HG03280 (cell line): ENCODE data around the gene SNX5.
A peak's percentile ranks its signal among the peaks of the same experiment; 100 is the strongest.
"Not testable (repeated sequence)": the region's sequence is repeated elsewhere in the genome, so short reads cannot be mapped to it uniquely, and the experiment has no call there.

Experiments used
- ATAC-seq: cut with Tn5 transposase; IDR thresholded peaks from one replicate; pipeline ENCODE4 v1.9.1; 2021; ENCODE audit warnings: mild to moderate bottlenecking, moderate library complexity; ENCODE audit not compliant: unreplicated experiment

Gene SNX5

DNA sequence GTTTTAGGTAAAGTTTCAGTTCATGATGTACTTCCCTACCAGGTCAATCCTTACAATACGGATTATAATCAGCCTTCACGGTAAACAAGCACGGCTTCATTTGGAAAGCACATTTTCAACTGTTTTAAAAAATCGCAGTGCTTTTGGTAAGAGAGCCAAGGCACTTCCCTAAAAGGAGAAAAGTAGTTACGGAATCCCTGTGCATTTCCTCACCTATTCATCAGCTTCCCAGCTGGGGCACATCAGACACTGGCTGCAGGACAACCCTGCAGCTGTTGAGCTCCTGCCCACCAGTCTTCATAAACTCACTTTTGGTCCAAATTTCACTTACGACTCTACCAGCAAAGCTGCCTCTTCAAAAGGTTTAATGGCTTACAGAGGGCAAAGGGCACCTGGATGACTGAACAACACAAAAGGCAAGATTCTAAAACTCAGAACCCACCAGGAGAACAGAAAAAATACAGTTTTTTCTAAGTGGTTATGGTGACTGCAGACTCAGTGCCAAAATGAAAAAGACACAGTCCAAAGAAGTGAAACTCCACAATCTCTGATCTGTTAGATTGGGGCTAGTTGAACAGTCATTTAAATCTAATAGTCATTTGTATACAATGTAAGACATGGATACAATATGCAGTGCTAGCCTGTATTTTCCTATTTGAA lies 7.5 kb downstream of the SNX5 start:
- no peak for ATAC-seq

DNA sequence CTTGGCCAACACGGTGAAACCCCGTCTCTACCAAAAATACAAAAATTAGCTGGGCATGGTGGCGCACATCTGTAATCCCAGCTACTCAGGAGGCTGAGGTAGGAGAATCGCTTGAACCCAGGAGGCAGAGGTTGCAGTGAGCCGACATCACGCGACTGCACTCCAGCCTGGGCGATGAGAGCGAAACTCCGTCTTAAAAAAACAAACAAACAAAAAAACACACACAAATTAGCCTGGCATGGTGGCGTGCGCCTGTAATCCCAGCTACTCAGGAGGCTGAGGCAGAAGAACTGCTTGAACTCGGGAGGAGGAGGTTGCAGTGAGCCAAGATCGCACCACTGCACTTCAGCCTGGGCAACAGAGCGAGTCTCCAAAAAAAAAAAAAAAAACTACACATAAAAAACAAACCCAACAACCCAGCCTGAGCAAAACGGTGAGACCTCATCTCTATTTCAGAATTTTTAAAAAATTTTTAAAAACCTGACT lies 8.2 kb downstream of the SNX5 start:
- not testable (repeated sequence) for ATAC-seq

DNA sequence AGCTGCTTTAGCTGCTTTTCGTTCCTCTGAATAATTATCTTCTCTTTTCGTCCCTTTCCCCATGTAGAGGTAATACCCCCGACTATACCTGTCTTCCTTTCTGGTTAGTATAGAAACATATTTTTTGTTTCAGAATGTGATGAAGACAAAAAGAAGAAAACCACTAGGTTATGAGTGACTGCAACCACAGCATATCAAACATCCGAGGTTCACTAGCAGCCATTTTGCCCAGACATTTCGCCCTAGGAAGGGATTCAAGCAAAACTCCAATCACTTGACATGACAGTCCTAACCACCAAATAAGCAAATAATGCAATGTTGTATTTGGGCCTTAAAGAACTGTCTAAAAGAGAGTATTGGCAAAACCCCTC lies 9.4 kb downstream of the SNX5 start:
- no peak for ATAC-seq

DNA sequence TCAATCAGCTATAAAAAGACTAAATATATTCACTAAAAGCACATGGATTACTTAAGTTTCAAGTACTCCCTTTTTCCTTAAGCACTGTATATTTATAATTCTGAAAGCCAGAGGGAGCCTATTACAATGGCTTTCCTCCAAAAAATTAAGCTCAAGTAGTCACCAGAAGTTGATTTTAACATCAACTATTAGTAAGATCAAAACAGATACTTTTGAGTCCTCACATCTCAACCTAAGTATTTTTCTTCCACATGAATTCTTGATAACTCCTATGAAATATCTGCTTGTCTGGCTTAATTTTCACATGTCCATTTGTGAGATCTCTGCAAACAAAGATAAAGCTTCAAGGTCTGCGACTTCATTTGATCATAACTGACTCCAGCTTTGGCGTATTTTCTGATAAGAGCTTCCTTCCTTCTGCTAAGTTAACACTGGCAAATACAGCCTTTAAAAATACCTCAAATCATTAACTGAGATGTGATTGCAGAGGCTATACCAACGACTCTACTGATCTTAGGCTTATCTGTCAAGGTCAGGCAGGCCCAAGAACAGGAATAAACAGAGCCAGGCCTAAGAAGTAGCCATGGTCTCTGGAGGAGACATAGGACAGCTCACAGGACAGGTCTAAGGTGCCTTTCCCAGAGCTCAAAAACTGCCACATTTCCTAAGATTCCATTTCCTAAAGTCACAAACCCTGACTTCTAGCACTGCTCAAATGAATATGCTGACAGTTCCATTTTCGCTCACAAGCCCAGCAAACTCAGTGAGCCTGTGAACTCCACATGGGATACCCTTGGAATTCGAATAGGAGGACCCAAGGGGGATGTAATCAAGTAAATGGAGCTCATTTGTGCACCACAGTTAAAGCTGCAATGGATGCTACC lies 10.0 kb downstream of the SNX5 start:
- no peak for ATAC-seq

DNA sequence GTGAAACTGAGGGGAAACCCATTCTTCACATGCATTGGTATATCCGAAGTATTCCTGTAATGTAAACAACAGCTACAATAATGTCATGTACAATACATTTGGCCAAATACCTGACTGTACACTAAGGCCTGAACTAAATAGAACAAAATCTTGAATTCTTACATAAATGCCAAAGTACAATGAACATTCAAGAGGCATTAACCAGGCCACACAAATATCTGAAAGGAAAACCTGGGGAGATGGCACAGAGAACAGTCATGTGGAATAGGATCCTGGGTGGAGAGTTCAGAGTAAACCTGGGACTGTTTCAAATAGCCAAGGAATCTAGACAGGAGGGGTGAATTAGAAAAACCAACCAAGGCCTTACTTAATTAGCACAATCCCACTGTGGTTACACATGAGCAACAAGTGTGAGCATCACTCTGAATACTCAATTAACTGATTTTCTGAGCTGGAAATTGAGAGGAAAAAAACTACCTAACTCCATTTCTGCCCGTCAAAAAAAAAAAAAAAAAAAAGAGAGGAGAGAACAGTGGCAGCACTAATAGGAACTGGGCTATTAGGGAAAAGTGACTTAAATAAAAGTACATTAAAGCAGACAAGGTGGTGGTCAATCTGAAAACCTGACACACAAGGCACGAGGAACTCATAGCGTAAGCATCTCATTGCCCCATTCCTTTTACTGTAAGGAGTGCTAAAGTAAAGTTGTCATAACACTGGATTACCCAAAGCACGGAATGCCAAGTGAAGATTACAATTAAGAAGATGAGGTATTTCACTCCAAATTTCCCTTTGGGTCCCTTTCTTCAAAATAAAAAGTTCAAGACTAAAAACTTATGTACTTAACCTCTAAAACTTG lies 10.9 kb downstream of the SNX5 start:
- ATAC-seq = no peak

DNA sequence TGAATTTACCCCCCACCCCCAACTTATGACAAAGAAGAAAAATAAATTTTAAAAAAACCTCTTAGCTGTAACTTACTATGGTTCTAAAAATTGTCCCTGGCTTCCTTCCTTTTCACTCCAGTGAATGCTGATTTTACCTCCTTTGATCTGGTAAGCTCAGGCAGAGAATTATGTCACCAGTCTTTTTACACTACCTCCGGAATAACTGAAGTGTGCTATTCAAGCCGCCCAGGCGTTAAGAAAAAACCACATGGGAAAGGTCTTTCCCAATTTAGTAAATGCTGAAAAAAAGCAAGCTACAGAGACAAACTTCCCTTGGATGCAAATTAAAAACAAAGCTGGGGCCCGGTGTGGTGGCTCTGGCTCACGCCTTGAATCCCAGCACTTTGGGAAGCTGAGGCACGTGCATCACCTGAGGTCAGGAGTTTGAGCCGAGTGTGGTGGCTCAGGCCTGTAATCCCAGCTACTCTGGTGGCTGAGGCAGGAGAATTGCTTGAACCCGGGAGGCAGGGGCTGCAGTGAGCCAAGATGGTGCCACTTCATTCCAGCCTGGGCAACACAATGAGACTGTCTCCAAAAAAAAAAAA lies 12.4 kb downstream of the SNX5 start:
- ATAC-seq = no peak

DNA sequence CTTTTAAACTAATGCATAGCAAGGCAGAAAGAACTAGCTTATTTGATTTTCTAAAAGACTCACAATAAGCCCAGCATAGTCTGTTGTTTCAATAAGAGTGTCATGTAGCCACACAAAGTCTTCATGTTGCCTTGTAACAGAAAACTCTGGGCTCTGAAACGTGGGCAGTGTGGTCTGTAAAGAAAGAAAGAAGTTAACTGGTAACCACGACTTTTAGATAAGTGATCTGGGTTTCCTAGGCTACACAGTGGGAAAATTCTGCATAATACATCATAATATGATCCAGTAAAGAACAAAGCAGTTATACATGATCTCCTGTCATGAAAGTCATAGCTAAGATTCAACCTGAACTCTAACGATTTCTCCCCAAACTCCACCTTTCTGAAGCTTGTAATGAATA lies 13.3 kb downstream of the SNX5 start:
- ATAC-seq = no peak

DNA sequence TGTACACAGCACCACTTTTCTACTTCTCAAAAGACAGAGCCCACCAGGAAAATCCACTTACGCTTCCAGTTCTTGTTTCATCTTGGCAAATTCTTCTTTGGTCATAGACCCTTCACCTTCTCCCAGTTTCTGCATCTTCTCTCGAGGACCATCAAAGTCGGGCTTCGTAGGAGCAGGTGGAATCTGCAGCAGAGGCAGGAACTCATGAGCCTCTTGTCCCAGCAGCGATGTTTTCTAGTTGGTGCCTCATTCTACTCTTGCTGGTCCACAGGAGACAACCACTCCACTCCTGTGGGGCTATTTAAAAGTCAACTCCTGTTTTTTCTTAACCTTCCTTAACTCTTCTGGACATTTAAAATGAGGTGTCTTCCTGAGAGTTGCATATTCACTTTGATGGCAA lies 14.7 kb downstream of the SNX5 start:
- ATAC-seq = no peak

DNA sequence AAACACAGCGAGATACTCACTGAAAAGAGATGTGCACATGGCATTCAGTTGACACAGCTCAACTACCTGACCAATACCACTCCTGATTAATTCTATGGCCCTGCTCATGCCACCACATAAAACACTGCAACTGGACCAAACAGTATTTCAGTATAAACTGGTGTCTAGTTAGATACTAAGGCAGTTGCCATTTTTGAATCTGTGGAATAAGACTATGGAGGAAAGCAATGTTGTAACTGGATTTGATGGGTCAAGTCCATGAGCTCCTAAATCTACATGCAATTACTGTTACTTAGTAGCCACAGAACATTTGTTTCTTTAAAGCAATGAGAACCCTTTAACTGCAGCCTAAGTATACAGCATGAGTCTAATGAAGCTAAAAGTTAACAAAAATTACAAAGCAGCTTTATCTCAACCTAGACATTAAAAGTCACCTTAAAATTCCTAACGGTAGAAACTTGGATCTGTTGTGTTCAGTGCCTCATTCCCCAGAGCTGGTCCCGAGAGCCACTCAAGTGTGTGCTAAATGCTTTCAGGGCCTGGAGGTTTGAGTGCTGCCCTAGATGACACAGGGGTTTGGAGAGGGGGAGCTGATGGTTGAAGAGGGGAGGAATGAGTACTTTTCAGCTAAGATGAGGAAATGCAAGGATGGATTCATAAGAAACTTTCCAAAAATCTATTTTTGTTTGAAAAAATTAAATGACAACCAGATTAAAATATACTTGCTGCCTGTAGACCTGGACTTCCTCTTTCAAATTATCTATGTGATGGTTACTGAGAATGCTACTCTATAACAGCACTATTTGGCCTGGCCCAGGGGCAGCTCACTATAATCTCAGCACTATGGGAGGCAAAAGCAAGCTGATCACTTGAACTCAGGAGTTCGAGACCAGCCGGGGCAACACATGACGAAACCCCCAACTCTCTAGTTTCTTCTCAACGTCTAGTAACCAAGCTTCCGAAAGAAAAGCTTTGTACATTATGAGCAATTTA lies 15.6 kb downstream of the SNX5 start:
- ATAC-seq = no peak

DNA sequence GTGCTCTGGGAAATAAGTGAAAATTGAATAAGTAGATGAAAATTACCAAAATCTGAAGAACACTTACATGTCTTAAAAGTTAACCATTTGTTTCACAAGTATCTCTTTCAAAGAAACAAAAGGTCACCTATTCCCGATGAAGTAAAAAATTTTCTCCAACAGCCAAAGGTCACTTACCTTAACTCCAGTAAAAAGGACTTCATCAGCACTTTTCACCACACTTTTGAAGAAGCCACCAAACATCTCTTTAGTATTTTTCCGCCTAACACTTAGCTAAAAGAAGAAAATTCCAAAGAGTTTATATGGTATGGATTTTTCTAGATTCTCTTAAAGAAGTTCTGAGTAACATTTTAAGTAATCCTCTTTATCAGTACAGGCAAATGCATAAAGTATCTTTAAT lies 17.3 kb downstream of the SNX5 start:
- ATAC-seq = no peak

DNA sequence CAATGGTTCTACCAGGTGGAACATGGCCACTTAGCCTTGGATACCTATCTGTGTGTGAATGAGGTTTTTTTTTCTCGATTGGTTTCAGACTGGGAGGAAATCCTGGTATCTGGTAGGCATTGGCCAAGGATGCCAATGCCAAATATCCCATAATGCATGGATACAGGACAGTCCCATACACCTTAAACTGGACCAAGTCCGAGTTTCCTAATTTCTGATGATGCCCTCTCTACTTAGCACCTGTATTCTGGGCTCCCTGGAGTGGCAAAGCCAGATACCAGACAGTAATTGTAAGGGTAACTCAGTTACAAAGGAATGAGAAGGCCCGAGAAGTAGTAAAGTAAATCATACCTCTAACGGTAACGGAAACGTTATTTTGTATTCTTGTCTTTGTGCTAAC lies 17.9 kb downstream of the SNX5 start:
- no peak for ATAC-seq

DNA sequence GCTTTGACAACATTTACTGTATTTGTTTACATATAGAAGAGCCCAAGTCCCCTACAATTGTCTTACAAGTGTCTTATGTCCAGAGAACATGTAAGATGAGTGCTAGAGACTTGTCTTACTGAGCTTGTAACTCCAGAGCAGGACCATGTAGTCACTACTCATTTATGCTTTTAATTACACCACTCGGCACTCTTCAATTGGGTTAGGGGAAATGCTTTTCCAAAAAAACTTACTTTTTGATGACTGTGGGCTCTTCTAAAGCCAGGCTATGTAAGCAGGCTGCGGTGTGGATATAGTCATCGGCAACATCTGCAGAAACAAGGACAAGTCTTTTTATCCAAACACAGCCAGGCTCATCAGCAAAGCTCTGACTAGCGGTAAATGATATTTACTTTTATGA lies 18.7 kb downstream of the SNX5 start:
- no peak for ATAC-seq

DNA sequence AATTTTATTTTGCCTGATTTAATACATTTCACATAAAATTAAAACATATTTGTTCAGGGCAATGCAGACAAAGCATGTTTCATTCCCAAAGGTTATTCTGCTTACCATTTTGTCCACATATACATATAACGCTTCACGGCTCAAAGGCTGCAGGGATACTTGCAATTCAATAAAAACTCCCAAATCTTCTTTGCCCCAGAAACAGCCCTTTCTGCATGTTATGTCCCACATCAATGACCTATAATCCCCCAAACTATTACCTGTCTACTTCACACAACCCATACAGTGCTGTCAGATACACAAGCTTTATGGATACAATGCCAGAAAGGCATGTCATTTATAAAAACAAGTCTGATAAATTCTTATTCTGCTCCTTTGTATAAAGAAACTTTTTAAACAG lies 20.2 kb downstream of the SNX5 start:
- no peak for ATAC-seq

DNA sequence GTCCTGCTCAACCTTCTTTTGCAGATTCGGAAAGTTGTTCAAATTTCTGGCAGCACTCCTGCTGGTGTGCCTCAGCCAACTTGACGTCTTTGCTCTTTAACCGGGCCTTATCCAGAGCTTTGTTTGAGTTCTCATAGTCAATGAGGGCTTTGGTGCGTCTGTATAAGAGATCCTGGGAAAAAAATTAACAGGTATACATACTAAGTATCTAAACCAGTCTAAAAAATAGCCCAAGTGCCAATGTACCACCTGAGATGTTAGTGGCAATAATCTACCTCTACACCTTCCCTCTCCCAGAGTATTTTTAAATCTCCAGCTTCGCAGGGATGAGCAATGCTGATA lies 21.1 kb downstream of the SNX5 start:
- no peak for ATAC-seq

DNA sequence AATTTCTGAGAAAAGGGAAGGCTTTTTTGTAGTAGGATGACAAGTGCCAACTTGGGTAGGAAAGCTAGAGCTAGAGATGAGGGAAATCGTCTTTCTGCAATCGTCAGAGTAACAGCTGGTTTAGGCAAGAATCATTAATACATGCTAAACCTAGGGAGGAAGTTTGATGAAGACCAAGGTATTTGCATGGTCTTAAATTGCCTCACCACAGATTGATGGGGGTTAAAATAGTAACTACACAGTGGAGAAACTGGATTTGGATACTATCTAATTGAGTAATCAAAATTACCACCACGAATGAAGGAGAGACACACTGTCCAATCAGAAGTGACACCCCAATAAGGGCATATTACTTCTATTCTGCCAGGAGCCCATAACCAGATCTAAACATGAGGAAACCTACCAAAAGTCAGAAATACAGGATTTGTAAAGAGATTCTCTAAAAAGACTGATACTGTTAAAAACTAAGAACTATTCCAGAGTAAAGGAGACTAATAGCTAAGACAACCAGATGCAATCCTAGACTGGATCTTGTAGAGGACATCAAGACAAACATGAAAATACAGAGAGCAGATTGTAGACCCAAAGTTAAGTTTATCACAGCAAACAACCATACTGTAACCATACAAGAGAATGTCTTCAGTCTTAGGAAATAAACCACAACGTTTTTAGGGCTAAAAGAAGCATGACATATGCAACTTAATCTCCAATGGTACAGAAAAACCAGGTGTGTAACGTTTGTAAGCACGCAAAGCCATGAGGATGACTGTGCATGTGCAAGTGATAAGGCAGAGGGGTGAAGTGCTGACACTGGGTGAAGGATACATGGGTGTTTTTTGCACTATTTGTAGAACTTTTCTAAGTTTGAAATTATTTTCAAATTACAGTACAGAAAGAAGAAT lies 21.8 kb downstream of the SNX5 start:
- ATAC-seq = no peak

DNA sequence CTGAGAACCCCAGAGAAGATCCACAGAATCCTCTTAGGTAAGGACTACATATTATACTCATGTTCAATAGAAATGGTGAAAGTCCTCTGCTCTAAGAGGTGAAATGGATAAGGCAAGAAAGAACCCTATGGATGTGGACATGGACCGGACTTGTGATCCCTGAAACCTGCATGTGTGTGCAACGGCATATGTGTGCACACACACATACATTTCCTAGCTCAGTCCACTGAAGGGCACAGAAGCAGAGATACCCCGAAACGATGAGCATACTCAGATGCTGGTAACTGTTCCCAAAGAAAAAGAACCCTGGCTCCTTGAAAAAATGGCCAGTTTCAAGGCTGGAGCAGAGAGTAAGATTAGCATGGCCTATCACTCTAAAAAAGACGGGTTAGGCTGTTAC lies 22.6 kb downstream of the SNX5 start:
- ATAC-seq = no peak

DNA sequence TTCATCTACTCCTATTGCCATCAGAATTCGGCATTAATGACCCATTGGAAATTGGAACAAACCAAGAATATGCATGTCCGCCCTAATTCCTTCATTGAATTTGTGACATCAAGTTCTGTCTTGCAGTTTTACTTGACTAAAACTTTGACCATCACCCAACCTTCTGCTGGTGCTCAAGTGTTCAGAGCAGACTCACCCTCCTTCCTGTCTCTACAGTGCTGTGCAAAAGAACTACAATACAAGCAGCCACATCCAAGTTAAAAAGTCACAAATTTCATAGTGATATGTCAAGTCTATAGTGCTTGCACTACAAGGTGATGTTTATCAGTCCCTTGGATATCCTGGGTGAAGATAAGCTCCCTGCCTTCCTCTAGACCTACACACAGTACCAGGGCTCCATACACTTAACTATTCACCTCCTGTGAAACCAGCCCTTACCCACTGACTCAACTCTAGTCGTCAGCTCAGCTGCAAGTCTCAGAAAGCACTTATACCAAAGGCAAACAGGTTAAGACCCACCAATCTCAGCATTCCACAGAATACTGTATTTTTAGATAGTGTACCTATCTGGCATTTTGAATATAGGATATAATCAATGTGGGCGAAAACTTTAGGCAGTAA lies 23.6 kb downstream of the SNX5 start:
- ATAC-seq = no peak

DNA sequence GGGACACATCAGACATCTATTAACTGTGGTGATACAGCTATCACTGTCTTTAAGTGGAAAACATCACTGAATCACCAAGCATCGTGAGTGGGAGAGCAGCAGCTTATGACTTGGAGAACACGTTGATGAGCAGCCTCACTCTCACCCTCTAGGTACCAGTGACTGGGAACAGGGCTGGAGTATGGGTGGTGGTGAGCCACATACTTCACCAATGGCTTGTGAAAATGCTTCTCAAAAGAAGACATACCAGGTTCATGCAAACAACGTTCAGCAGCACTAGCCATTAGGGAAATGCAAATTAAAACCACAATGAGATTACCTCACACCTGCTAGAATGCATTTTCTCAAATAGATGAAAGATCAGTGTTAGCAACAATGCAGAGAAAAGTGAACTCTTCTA lies 25.3 kb downstream of the SNX5 start:
- ATAC-seq = peak; percentile 76

DNA sequence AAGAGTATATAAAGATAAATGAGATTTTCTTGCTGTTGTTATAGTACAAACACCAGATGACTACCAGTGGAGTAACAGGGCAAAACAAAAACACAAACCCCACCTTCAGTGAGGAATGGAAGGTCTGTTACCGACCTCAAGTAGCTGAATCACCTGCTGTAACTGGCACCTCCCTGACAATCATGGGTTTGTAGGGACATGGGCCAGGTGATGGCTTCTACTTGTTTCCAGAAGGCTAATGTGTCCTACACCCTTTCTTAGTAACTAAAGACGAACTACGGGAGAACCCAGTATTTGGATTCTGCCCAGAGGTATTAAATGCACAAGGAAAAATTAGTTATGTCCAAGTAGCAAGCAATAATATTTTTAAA lies 26.8 kb downstream of the SNX5 start:
- no peak for ATAC-seq
